ENCODE measurements around the gene ELMO1. TPM values are rescaled to one million over a fixed set of nuclear protein-coding genes. Genes with fewer than 3 reads are reported as not detected.

ELMO1 gene
- polyA plus RNA-seq, 1 donor (not counting 4 experiments of a cell fraction or from before 2014, with no cell fraction given) = not detected

- H3K9ac ChIP-seq (ENCODE audit: control insufficient read depth, extremely low read depth, insufficient read depth, low read length) = no peak overlapping the region
- H3K9me1 ChIP-seq (ENCODE audit: control insufficient read depth, extremely low read depth, insufficient read depth, low read length) = no peaks in the 10 kb centered on the region
- no peaks in the 10 kb centered on the region for H3K27me3 ChIP-seq (ENCODE audit: control insufficient read depth, extremely low read depth, insufficient read depth, low read length)
- TF ChIP-seq, protein P1, sequence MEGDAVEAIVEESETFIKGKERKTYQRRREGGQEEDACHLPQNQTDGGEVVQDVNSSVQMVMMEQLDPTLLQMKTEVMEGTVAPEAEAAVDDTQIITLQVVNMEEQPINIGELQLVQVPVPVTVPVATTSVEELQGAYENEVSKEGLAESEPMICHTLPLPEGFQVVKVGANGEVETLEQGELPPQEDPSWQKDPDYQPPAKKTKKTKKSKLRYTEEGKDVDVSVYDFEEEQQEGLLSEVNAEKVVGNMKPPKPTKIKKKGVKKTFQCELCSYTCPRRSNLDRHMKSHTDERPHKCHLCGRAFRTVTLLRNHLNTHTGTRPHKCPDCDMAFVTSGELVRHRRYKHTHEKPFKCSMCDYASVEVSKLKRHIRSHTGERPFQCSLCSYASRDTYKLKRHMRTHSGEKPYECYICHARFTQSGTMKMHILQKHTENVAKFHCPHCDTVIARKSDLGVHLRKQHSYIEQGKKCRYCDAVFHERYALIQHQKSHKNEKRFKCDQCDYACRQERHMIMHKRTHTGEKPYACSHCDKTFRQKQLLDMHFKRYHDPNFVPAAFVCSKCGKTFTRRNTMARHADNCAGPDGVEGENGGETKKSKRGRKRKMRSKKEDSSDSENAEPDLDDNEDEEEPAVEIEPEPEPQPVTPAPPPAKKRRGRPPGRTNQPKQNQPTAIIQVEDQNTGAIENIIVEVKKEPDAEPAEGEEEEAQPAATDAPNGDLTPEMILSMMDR (optimal IDR thresholded peaks at IDR 0.05 in 1 of 3, IDR thresholded peaks at IDR 0.05 in 1 of 3, conservative IDR thresholded peaks at IDR 0.05 in 1 of 3; ENCODE audit: extremely low read depth in 1 of 3, insufficient read depth in 2 of 3, low read length in 3 of 3) = no peak
- TF ChIP-seq EZH2 (IDR thresholded peaks at IDR 0.05; ENCODE audit: low read length) = no peak
- DNase-seq (ENCODE audit: low read depth, low spot score) (no peak), FAIRE-seq (no peak)
- H2AFZ ChIP-seq (ENCODE audit: control insufficient read depth, low read length) = no peak overlapping the region
- H3K79me2 ChIP-seq (ENCODE audit: control insufficient read depth, insufficient read depth, low read length) = no peaks in the 10 kb centered on the region
- H3K36me3 ChIP-seq (ENCODE audit: control insufficient read depth in 2 of 2, extremely low read depth in 1 of 2, insufficient read depth in 2 of 2, low read length in 2 of 2) = no peaks in the 10 kb centered on the region
- no peaks in the 10 kb centered on the region for H3K9me3 ChIP-seq (ENCODE audit: control insufficient read depth, low read depth, low read length)
- no peaks in the 10 kb centered on the region for H4K20me1 ChIP-seq (ENCODE audit: control insufficient read depth, extremely low read depth, insufficient read depth, low read length)
- H3K4me1 ChIP-seq (ENCODE audit: control insufficient read depth, extremely low read depth, insufficient read depth, low read length) = no peaks in the 10 kb centered on the region
- H3K4me2 ChIP-seq (ENCODE audit: control insufficient read depth, extremely low read depth, insufficient read depth, low read depth, low read length) = no peak overlapping the region
- dilution Hi-C loops (cut with MboI; ENCODE audit: extremely low pct_ligation_motif_present, low sequenced_read_pairs) = loop anchor here (25.0 kb wide), 1 partner anchor 725 kb away; no protein-coding TSS in a partner anchor
- no peak overlapping the region for H3K27ac ChIP-seq (ENCODE audit: control insufficient read depth, insufficient read depth, low read length)
- no peak overlapping the region for H3K4me3 ChIP-seq (ENCODE audit: control insufficient read depth in 2 of 3, extremely low read depth in 1 of 3, insufficient read depth in 2 of 3, low read depth in 1 of 3, low read length in 3 of 3)
These were observed 236.6 kb downstream of the ELMO1 start for GRCh38 chr7:37212051-37212450.

DNA sequence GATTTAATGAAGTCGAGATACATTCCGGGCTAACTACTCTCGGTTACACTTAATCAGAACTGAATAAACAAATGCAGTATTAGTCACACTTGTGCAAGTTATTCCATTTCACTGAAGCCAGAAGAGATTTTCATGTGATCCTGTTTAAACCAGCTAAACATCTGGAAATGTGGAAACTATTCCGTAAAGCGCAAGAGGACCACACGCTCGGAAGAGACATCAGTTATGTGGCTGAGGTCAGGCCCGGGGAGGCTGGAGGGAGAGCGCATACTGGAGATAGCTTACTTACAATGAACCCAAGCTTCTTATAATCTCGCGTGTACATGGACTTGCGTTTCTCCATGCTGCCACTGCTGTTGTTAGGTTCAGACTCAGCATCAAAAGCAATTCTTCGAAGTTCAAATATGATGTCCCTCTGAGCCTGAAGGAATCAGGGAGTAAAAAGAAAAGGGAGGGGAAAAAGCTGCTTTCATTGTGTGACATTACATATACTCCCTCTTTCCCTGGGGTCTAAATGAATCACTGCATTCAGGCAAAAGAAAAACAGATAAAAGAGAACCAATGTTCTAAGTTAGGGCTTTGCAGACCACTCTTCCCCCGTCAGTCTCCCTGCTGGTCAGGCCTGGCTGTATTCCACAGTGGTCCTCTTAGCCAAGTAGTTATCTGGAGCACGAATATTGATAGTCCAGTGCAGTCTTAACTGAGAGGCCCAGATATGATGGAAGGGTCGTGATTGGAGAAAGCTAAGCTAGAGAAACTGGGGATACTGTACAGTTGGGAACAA lies 237.4 kb downstream of the ELMO1 start:
- H3K9me3 ChIP-seq (ENCODE audit: control insufficient read depth, low read depth, low read length) = no peaks in the 10 kb centered on the region
- H3K27ac ChIP-seq (ENCODE audit: control insufficient read depth, insufficient read depth, low read length) = no peak overlapping the region
- no peaks in the 10 kb centered on the region for H3K27me3 ChIP-seq (ENCODE audit: control insufficient read depth, extremely low read depth, insufficient read depth, low read length)
- H2AFZ ChIP-seq (ENCODE audit: control insufficient read depth, low read length) = no peak overlapping the region
- FAIRE-seq = no peak
- no peak overlapping the region for H3K4me3 ChIP-seq (ENCODE audit: control insufficient read depth in 2 of 3, extremely low read depth in 1 of 3, insufficient read depth in 2 of 3, low read depth in 1 of 3, low read length in 3 of 3)
- no peak overlapping the region for H3K4me2 ChIP-seq (ENCODE audit: control insufficient read depth, extremely low read depth, insufficient read depth, low read depth, low read length)
- no peaks in the 10 kb centered on the region for H4K20me1 ChIP-seq (ENCODE audit: control insufficient read depth, extremely low read depth, insufficient read depth, low read length)
- TF ChIP-seq EZH2 (IDR thresholded peaks at IDR 0.05; ENCODE audit: low read length) = no peak
- TF ChIP-seq, protein P1 (optimal IDR thresholded peaks at IDR 0.05 in 1 of 3, IDR thresholded peaks at IDR 0.05 in 1 of 3, conservative IDR thresholded peaks at IDR 0.05 in 1 of 3; ENCODE audit: extremely low read depth in 1 of 3, insufficient read depth in 2 of 3, low read length in 3 of 3) = no peak
- H3K9me1 ChIP-seq (ENCODE audit: control insufficient read depth, extremely low read depth, insufficient read depth, low read length) = no peaks in the 10 kb centered on the region
- H3K79me2 ChIP-seq (ENCODE audit: control insufficient read depth, insufficient read depth, low read length) = no peaks in the 10 kb centered on the region
- dilution Hi-C loops (cut with MboI; ENCODE audit: extremely low pct_ligation_motif_present, low sequenced_read_pairs) = loop anchor here (25.0 kb wide), 1 partner anchor 724 kb away; no protein-coding TSS in a partner anchor
- DNase-seq (ENCODE audit: low read depth, low spot score) = no peak
- H3K36me3 ChIP-seq (ENCODE audit: control insufficient read depth in 2 of 2, extremely low read depth in 1 of 2, insufficient read depth in 2 of 2, low read length in 2 of 2) = no peaks in the 10 kb centered on the region
- no peak overlapping the region for H3K9ac ChIP-seq (ENCODE audit: control insufficient read depth, extremely low read depth, insufficient read depth, low read length)
- no peaks in the 10 kb centered on the region for H3K4me1 ChIP-seq (ENCODE audit: control insufficient read depth, extremely low read depth, insufficient read depth, low read length)

Data from keratinocyte (primary cell).